Measurements from ENCODE around the gene EIF1B.

DNA sequence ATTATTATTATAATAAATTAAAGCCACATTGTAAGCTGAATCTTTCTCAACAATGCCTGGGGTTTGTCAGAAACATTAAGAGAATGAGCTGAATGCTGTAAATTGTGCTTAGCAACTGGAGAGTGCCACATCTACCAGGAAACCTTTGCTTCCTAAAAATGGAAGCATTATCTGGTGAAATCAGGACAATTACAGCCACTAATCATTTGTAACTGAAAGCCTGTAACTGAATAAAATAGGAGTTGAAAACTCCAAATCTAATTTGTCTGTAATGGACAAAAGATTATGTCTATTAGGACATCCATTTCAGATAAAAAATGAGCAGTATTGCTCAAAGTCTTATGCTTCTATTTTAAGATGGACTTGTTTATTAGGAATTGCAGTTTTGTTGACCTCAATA is 32.2 kb downstream of the EIF1B start:
- TF ChIP-seq, protein P1, sequence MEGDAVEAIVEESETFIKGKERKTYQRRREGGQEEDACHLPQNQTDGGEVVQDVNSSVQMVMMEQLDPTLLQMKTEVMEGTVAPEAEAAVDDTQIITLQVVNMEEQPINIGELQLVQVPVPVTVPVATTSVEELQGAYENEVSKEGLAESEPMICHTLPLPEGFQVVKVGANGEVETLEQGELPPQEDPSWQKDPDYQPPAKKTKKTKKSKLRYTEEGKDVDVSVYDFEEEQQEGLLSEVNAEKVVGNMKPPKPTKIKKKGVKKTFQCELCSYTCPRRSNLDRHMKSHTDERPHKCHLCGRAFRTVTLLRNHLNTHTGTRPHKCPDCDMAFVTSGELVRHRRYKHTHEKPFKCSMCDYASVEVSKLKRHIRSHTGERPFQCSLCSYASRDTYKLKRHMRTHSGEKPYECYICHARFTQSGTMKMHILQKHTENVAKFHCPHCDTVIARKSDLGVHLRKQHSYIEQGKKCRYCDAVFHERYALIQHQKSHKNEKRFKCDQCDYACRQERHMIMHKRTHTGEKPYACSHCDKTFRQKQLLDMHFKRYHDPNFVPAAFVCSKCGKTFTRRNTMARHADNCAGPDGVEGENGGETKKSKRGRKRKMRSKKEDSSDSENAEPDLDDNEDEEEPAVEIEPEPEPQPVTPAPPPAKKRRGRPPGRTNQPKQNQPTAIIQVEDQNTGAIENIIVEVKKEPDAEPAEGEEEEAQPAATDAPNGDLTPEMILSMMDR (conservative IDR thresholded peaks at IDR 0.05; ENCODE audit: low read depth, low read length), result no peak
- TF ChIP-seq EZH2 (IDR thresholded peaks at IDR 0.05; ENCODE audit: borderline replicate concordance, low read depth, low read length, poor library complexity, severe bottlenecking), result no peak

Data from A673 (cell line).